Activated CD8-positive, alpha-beta memory T cell treated with anti-CD3 and anti-CD28 coated beads, Interleukin-2, amount 50 U/mL, for 48 hours (primary cell): ENCODE results near the gene MRFAP1L1.
A peak's percentile ranks its signal among the peaks of the same experiment; 100 is the strongest.
"Not testable (repeated sequence)": the region's sequence is repeated elsewhere in the genome, so short reads cannot be mapped to it uniquely, and the experiment has no call there.

Experiments used
- DNase-seq: peaks from one replicate; pipeline ENCODE4 v3.0.0-alpha.2; 2020

The MRFAP1L1 gene

DNA sequence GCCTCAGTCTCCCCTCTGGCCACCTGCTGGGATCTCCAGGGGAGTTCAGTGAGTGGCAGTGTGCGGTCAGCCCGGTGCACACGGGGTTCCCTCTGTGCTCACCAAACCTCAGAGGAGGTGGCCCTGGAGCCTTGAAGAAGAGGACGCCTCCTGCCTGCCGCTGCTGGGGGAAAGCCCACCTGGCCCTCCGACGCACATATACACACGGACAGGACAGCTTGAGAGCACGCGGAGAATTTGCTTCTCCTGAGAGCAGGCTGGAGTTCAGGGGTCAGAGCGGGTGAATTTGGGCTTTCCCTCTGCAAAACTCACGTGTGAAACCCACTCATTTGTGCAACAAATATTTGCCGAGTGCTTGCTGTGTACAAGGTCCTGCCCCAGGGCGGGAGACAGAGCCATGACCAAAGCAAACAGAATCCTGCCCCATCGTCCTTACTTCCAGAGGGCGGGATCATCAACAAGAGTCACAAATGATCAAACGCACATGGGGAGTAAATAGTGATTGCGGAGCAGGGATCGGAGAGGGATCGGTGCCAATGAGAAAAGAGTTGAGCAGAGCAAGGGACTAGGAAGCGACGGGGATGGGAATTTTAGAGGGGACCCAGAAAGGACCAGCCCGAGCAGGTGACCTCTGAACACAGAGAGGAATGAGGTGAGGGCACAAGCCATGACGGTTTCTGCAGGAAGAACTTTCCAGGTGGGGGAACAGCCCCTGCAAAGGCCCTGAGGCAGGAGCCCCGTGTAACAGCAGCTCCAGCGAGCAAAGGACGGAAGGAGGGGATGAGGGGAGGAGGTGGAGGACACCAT, 23.9 kb upstream of the MRFAP1L1 start:
- no peak for DNase-seq

DNA sequence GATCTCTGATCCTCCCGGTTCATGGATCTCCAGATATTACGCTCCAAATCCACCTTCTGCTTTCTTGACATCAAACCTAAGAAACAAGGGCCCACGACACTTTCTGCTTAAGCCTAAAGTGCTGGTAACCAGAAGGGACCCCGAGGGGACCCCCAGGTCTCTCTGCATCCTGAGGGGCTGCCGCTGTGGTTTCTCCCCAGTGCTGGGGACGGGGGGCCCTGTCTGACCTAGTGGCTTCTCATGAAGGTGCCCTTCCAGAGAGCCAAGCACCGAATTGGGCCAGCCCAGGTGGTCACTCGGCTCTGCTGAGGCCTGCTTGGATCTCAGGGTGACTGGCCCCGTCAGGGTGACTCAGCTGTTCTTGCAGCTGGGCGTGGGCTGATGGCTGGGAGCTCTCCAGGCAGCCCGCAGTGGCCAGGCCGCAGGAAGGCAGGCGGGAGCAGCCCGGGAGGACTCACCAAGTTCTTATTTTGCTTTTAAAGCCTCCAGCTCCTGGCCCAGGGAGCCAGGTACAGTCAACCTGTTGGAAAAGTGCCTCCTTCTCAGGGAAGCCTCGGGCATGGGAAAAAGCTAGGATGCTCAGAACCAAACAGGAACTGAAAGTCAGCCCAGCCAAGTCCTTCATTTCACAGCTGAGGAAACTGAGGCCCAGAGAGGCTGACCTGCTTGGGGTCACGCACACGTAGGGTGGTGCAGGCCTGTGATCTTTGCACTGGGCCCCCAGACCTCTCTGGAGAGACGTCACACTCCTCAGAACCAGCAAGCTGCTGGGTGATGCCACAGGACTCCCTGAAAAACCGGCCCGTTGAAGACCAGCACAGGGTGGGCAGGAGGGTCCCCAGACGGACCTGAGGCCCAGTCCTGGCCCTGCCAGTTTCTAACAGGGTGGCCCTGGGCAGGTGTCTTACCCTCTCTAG, 23.0 kb upstream of the MRFAP1L1 start:
- DNase-seq = no peak

DNA sequence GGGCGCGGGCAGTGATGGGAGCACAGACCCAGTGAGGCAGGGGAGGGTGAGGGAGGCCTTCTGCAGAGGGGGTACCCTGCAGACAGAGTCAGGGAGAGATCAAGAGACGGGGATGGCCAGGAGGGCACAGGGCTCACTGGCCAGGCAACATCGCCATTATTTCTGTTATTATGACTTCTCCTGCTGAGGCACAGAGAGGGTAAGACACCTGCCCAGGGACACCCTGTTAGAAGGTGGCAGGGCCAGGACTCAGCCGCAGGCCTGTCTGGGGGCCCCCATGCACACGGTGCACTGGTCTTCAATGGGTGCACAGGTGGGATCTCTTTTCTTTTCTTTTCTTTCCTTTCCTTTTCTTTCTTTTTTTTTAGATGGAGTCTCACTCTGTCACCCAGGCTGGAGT, 22.1 kb upstream of the MRFAP1L1 start:
- DNase-seq = no peak

DNA sequence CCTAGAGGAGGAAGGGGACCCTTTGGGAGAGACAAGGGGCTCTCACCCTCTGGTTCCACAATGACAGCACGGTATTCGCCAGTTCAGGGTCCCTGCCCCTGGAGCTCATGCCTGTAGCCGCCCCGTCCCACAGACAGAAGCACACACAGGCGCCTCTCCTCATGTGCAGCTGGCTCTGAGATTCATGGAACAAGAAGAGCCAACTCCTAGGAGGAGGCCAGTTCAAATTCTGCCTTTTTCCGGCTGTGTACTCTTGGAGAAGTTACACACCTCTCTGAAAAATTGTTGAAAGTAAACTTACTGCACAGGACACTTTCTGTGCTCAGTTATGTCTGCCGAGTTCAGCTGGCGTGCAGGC, 21.6 kb upstream of the MRFAP1L1 start:
- no peak for DNase-seq

DNA sequence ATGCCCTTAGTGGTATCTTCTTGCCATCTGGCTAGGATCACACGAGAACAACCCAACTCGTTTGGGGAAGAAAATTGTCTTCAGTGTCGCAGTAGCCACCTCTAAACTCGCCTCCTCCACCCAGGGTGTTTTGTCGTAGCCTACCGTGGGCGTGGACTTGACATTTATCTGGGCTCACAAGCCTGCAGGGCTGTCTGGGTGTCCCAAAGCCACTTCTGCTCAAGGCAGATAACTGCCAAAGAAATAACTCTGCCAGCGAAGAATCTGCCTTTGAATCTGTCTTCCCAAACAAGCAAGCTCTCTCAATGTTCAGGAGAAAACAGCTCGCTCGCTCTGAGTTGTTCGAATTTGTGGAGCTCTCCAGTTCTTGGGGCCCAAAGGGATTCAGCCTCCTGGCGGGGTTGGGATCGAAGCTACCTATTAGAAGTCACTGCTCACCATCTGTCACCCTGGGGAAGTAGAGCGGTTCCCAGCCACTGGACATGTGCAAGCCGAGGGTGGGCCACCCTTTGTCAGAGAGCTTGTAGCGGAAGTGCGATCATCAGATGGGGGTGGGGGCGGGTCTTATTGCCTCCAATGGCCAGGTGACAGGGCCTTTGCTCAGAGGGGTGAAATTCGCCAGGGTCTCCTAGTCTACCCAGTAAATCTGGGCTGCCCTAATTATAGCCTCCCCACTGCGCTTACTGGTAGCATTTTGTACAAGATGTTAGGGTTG, 21.1 kb upstream of the MRFAP1L1 start:
- DNase-seq = peak; percentile 39

DNA sequence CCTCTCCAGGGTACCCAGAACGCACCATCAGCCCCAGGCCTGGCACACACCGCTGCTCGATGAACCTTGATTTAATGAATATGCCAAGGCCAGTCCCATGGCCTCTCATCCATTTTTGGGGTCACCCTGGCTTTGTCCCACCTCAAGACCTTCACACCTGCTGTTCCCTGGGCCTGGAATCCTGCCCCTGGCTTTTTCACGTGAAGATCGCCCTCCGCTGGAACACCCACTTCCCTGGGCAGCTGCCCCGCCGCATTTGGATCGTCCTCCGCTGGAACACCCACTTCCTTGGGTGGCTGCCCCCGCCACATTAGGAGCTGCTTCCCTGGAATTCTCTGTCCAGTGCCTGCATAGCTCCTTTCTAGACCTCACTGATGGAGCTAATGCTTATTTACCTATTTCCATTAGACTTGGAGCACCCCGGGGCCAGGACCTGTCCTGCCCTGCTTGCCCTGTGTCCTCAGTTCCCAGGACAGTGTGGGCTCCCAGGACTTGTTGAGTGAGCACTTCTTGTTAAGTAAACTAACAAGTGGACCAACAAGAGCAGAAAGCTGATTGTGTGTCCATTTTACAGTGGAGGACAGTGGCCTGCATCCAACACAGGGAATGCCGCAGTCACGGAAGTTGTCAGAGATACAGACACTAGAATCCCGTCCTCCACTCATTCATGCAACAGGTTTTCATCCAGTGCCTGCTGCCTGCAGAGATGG, 18.8 kb upstream of the MRFAP1L1 start:
- DNase-seq = peak; percentile 46

DNA sequence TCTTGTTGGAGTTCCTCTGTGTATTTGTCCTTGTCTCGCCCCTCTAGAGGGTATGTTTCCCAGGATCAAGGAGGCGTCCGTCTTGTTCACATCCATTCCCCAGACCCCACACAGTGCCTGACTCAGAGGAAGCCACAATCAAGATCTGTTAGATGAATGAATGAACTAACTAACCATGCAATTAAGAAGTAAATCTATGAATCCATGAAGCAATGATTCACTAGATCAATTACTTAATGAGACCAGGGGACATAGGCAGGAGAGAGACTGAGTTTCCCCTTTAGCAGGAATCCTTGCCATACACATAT, 18.2 kb upstream of the MRFAP1L1 start:
- DNase-seq = peak; percentile 17

DNA sequence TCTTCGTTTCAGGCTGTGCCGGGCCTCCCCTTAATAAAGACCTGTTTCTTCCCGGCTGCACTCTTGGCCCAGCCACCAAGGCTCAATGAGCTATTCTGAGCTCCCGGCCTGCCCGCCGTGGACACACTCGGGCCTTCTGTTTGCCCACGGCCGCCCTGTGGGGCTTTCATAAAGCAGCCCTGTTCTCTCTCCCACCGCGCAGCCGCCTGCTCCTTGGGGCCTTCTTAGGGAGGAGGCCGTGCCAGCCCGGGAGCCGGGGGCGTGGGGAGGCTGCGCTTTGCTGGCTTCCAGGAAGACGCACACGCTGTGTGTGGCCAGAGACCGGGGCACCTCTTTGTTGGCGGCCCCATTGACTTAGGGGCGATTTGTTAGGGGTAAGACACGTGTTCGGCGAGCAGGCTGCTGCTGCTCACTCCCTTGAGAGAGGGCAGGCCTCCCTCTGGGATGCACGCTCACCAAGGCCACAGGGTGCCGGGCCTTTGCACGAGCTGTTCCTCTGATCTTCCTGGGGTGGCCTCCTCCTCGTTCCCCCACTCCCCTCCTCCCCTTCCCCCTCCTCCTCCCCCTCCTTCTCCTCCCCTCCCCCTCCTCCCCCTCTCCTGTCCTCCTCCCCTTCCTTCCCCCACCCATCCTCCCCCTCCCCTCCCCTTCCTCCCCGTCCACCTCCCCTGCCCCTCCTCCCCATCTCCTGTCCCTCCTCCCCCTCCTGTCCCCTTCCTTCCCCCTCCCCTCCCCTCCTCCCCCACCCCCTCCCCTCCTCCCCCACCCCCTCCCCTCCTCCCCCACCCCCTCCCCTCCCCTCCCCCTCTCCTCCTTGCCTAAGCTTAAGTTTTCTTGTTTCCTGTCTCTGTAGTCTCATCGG, 17.6 kb upstream of the MRFAP1L1 start:
- peak; percentile 40 for DNase-seq

DNA sequence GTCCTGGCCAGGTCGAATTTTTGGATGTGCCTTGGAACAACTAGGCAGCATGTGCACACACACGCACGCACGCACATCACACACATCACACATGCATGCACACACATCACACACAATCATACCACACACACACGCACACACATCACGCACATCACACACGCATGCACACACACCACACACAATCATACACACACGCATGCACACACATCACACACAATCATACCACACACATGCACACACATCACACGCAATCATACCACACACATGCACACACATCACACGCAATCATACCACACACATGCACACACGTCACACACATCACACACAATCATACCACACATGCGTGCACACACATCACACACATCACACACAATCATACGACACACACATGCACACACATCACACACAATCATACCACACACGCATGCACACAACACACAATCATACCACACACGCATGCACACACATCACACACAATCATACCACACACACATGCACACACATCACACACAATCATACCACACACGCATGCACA, 15.8 kb upstream of the MRFAP1L1 start:
- not testable (repeated sequence) for DNase-seq

DNA sequence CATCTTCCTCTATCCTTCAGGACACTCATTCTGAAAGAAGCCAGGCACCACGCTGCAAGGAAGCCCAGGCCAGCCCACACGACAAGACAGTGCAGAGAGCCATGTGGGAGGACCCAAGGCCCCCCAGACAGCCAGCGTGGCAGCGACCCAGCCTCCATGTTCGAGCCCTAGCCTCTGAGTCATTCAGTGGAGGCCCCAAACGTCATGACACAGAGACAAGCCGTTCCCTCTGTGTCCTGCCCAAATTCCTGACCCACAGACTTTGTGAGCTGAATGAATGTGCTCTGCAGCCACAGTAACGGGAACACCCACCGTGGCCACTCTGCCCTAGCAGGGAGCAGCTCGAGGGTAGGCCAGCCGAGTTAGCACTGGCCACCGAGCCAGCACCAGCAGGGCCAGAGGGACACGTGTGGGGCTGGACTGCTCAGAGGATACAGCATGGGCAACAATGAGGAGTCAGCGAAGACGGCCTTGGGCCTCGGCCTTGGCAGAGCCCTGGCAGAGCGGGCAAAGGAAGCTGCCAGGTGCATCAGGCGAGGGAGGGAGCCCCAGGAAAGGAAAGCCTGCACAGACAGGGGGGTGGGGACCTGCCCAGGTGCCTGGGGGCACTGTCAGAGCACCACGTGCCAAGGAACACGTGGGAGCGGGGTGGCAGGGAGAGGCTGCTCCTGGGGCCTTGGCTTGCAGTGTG, 14.9 kb upstream of the MRFAP1L1 start:
- no peak for DNase-seq

DNA sequence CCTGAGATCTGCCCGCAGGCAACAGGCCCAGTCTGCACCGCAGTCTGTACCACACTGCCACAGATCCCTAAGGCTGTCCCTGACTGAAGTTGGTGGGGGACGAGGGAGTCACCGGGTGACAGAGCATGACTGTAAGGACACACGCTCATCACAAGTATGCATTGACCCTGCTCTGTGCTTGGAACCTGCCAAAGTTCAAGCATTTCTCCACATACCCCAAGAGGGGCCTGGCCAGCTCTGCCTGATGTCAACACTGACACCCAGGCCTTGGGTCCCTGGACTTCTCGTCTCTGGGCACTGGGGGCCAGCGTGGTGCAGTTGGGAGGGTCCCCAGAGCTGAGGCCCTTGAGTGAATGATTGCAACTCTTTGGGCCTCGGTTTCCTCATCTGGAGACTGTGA, 14.2 kb upstream of the MRFAP1L1 start:
- DNase-seq = peak; percentile 25

DNA sequence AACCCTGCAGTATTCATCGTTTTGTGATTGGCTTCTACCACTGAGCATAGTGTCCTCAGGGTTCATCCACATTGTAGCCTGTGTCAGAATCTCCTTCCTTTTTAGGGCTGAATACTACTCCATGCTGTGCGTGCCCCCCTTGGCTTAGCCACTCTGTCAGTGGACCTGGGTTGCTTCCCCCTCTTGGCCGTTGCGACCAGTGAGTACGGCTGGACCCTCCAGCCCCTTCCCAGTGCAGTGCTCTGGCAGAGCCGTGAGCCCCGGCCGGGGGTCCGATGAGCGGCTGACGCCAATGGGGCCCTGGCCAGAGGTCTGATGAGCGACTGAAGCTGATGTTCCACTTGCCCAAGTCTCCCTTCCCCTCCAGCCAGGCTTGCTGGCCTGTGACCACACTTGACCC, 13.2 kb upstream of the MRFAP1L1 start:
- peak; percentile 40 for DNase-seq

DNA sequence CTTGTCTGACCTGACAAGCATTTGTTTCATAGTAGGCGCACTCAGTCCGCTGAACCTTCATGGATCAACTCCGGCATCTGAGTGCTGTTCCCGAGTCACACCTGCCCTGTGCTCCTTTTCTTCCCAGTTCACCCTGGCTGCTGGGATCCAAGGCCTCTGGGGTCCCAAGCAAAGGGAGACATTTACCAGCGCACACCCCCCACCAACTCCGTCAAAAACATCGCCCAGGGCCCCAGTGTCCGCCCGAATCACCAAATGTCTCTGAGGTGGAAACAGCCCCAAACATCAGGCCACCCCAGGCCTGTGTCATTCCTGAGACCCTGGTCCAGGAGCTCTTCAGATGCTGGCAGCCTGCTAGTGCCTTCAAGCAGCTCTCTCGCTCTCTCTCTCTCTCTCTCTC, 11.5 kb upstream of the MRFAP1L1 start:
- peak; percentile 45 for DNase-seq

DNA sequence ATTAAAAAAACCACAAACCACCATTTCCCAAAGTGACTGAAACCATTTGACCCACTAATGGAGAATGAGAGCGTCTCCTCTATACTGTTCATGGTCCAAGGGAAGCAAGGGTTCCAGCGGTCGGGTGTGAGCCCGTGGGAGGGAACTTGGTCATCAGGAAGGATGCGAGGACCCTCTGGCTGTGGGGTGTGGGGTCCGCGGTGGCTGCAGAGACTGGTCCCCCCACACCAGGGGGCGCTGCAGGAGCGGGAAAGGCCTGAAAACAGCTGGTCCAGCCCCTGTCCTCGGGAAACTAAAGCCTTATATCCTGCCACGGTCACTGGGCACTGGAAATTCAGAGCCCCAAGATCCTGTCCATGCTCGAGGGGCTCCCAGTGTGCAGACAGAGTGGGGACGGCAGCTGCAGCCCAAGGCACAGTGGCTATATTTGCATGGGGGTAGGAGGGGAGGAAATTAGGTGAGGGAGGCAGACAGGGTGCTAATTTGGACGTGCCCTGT, 10.6 kb upstream of the MRFAP1L1 start:
- DNase-seq = peak; percentile 97

DNA sequence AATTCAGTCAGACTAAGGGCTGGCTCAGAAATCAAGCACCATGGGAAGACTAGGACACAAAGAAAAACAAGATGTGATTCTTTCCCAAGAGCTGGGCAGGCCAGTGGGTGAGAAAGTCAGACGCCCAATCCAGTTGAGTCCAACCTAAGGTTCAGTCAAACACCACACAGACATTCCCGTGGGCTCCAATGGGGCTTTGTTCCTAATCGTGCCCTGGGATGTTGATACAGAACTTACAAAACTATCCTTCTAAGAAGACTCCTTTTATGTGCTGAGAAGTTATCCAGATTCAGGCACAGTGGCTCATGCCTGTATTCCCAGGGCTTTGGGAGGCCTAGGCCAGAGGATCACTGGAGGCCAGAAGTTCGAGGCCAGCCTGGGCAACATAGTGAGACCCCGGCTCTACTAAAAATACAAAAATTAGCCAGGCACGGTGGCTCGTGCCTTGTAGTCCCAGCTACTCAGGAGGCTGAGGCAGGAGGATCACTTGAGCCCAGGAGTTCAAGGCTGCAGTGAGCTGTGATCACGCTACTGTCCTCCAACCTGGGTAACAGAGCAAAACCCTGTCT, 10.0 kb upstream of the MRFAP1L1 start:
- peak; percentile 50 for DNase-seq

DNA sequence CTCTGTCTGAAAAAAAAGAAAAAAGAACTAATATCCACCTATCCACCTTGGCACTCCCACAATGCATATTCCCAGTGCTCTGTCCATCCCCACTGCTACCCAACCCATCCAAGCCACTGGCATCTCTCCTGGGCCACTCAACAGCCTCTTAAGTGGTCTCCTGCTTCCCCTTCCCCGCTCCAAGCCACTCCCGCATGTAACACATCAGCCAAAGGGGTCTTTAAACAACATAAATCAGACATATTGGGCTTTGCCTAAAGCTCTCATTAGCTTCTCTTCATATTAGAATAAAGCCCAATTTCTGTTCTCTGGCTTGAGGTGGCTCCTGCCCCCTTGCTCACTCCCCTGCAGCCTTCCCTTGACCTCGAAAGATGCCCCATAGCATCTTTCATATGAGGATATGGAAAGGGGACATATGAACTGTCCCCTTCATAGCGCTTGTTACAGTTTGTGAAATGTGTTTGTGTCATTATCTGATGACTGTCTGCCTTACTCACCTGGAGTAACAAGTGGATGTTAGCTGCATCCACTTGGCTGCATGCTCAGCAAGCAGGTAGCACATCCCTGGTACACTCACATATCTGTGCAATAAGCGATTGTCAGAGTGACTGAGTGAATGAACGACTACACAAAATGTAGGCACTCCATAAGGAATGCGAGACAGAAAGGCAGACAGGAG, 9.4 kb upstream of the MRFAP1L1 start:
- peak; percentile 46 for DNase-seq

DNA sequence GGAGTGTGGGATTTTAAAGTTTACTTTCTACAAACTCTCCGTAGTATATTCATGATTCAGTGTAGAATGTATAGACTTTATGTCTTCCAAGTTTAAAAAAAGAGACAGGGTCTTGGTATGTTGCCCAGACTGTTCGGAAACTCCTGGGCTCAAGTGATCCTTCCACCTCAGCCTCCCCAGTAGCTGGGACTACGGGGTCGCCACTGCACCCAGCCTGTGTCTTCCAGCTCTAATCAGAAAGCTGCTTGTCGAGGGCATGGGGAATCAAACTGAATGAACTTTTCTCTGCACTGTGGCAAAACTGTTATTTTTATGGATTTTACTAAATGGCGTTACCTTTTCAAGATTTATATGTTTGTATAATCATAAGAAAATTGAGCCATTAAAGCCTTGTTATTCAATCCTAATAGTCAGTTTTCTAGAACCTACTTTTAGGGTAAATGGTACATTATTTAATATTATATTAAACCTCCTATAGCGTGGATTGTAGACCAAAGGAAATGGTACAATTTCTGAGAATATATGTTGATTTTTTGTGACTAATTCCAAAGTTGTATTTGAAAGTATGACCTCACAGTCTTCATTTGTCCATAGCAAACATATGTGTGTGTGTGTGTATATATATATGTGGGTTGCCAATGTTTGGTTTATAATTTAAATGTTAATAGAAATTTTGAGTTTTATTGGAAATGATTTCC, 7.4 kb upstream of the MRFAP1L1 start:
- DNase-seq = peak; percentile 53

DNA sequence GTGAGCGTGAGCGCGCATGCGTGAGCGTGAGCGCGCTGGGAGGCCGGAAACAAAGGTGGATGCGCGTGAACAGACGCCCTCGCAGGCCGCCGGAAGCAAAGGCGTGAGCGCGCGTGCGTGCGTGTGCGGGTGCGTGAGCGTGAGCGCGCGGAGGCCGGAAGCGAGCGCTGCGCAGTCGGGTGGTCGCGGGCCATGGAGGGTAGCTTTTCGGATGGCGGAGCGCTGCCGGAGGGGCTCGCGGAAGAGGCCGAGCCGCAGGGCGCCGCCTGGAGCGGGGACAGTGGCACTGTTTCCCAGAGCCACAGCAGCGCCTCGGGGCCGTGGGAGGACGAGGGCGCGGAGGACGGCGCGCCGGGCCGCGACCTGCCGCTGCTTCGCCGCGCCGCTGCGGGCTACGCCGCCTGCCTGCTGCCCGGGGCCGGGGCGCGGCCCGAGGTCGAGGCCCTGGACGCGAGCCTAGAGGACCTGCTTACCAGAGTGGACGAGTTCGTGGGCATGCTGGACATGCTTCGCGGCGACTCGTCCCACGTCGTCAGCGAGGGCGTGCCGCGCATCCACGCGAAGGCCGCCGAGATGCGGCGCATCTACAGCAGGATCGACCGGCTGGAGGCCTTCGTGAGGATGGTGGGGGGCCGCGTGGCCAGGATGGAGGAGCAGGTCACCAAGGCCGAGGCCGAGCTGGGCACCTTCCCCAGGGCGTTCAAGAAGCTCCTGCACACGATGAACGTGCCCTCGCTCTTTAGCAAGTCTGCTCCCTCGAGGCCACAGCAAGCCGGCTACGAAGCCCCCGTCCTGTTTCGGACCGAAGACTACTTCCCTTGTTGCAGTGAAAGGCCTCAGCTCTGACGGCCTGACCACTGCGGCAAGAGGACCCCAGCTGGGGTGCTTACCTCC, 6.6 kb upstream of the MRFAP1L1 start, which contains the start of gene BLOC1S4:
TSS of gene BLOC1S4 (plus strand) at position 157 of the 894 bp plus-strand sequence. CDS start at position 193, 36 bp downstream.
- peak; percentile 93 for DNase-seq
